HepG2 (cell line): ENCODE measurements around the gene SDHAF1. TPM values are rescaled to one million over a fixed set of nuclear protein-coding genes. Genes with fewer than 3 reads are reported as not detected.

Experiments used
- ATF2 ChIP-seq: sonication (generic); formaldehyde crosslinking; IDR thresholded peaks from 2 replicates; pipeline ENCODE4 v1.4.0; 2020; ENCODE audit warnings: missing genetic modification reagents
- BRD4 ChIP-seq: sonication (generic); formaldehyde crosslinking; IDR thresholded peaks from 2 replicates; pipeline ENCODE4 v1.4.0; 2020; ENCODE audit warnings: missing genetic modification reagents
- GTF2F1 ChIP-seq: fragments of 150-350 bp; IDR thresholded peaks from 2 replicates; pipeline ENCODE4 v1.6.1; 2014; ENCODE audit warnings: low read length
- HMGA1 ChIP-seq: sonication (generic); formaldehyde crosslinking; conservative IDR thresholded peaks from 2 replicates; pipeline ENCODE4 v1.4.0; 2020; ENCODE audit warnings: missing genetic modification reagents
- NFYB ChIP-seq: sonication (generic); formaldehyde crosslinking; IDR thresholded peaks from 2 replicates; pipeline ENCODE4 v1.4.0; 2020; ENCODE audit warnings: missing genetic modification reagents
- NKX3-1 ChIP-seq: sonication (generic); formaldehyde crosslinking; IDR thresholded peaks from 2 replicates; pipeline ENCODE4 v1.5.0; 2020; ENCODE audit warnings: missing genetic modification reagents
- PHF21A ChIP-seq: sonication (generic); formaldehyde crosslinking; IDR thresholded peaks from 2 replicates; pipeline ENCODE4 v1.5.0; 2020; ENCODE audit warnings: mild to moderate bottlenecking, missing genetic modification reagents
- RBM22 ChIP-seq: fragments of 200-400 bp; formaldehyde crosslinking; optimal IDR thresholded peaks from 2 replicates; pipeline ENCODE3; 2017; ENCODE audit warnings: mild to moderate bottlenecking, low read length, moderate library complexity
- RERE ChIP-seq: IDR thresholded peaks from 2 replicates; pipeline ENCODE4 v1.6.1; 2016; ENCODE audit warnings: low read depth, missing genetic modification reagents, missing compliant biosample characterization
- RFX3 ChIP-seq: IDR thresholded peaks from 2 replicates; pipeline ENCODE4 v1.6.1; 2016; ENCODE audit warnings: missing biosample characterization, missing genetic modification reagents
- RXRA ChIP-seq: sonication (generic); formaldehyde crosslinking; IDR thresholded peaks from 2 replicates; pipeline ENCODE4 v1.5.1; 2020; ENCODE audit warnings: missing genetic modification reagents
- SOX13 ChIP-seq, 3 experiments: fragments of 450-650 bp in 1 of 3; sonication (generic) in 1 of 3; formaldehyde crosslinking in 1 of 3; IDR thresholded peaks in 2 of 3; conservative IDR thresholded peaks in 1 of 3; 2 replicates each; pipeline versions ENCODE4 v1.5.0 to v1.6.1; 2016 to 2020; ENCODE audit warnings: antibody characterized with exemption in 1 of 3, mild to moderate bottlenecking in 1 of 3, missing compliant biosample characterization in 1 of 3, missing genetic modification reagents in 1 of 3, moderate library complexity in 1 of 3
- TCF7L2 ChIP-seq: IDR thresholded peaks from 2 replicates; pipeline ENCODE4 v1.6.1; 2011; ENCODE audit warnings: mild to moderate bottlenecking, low read depth, low read length, moderate library complexity
- U2AF2 ChIP-seq: fragments of 200-400 bp; formaldehyde crosslinking; IDR thresholded peaks from 2 replicates; pipeline ENCODE4 v1.6.1; 2017; ENCODE audit warnings: low read depth, mild to moderate bottlenecking, low read length
- XBP1 ChIP-seq: sonication (generic); formaldehyde crosslinking; IDR thresholded peaks from 2 replicates; pipeline ENCODE4 v1.5.0; 2020; ENCODE audit warnings: missing genetic modification reagents
- YEATS4 ChIP-seq: sonication (generic); formaldehyde crosslinking; IDR thresholded peaks from 2 replicates; pipeline ENCODE4 v1.4.0; 2020; ENCODE audit warnings: missing genetic modification reagents, borderline replicate concordance
- ZFX ChIP-seq: sonication (generic); formaldehyde crosslinking; IDR thresholded peaks from 2 replicates; pipeline ENCODE4 v1.4.0; 2020; ENCODE audit warnings: mild to moderate bottlenecking, low read depth, missing genetic modification reagents, moderate library complexity
- ZNF430 ChIP-seq: sonication (generic); formaldehyde crosslinking; IDR thresholded peaks from 2 replicates; pipeline ENCODE4 v1.9.0; 2021; ENCODE audit warnings: mild to moderate bottlenecking, missing genetic modification reagents
- ZNF772 ChIP-seq: sonication (generic); formaldehyde crosslinking; IDR thresholded peaks from 2 replicates; pipeline ENCODE4 v1.5.0; 2020; ENCODE audit warnings: mild to moderate bottlenecking, missing genetic modification reagents
- ZNF773 ChIP-seq: sonication (generic); formaldehyde crosslinking; IDR thresholded peaks from 2 replicates; pipeline ENCODE4 v1.4.0; 2020; ENCODE audit warnings: missing genetic modification reagents, borderline replicate concordance
- ZNF782 ChIP-seq: sonication (generic); formaldehyde crosslinking; IDR thresholded peaks from 2 replicates; pipeline ENCODE4 v1.4.0; 2020; ENCODE audit warnings: missing genetic modification reagents, mild to moderate bottlenecking, borderline replicate concordance
- polyA plus RNA-seq, 8 experiments: library from polyadenylated mRNA; depleted of rRNA in 3 of 8; stranded (reverse) in 7 of 8; unstranded in 1 of 8; fragments of >200 nt; fragmentation: Illumina TruSeq in 4 of 8; extraction: Trizol in 4 of 8; gene quantifications; 2 replicates each; pipeline versions ENCODE4 v1.2.1 to v1.2.3, GENCODE V29; 2011 to 2016; ENCODE audit warnings: low read depth in 4 of 8, missing spikeins in 1 of 8, mixed read lengths in 1 of 8; ENCODE audit not compliant: insufficient read depth in 1 of 8
- total RNA-seq, 5 experiments: library from RNA; depleted of rRNA; stranded (reverse); fragments of >200 nt; fragmentation: Illumina TruSeq; extraction: Trizol; gene quantifications; 2 replicates each; pipeline ENCODE4 v1.2.3, GENCODE V29; 2016; ENCODE audit warnings: low read depth in 1 of 5
- TF ChIP-seq, protein P1 (sequence below): sonication (generic); formaldehyde crosslinking; IDR thresholded peaks from 2 replicates; pipeline ENCODE4 v1.5.0; 2020; ENCODE audit warnings: missing genetic modification reagents

The SDHAF1 gene
- total and polyA plus RNA-seq, 2 of the 13 experiments (the other 11 are each of a cell fraction or from before 2014, with no cell fraction given) = 17.8 to 22.8 TPM

DNA sequence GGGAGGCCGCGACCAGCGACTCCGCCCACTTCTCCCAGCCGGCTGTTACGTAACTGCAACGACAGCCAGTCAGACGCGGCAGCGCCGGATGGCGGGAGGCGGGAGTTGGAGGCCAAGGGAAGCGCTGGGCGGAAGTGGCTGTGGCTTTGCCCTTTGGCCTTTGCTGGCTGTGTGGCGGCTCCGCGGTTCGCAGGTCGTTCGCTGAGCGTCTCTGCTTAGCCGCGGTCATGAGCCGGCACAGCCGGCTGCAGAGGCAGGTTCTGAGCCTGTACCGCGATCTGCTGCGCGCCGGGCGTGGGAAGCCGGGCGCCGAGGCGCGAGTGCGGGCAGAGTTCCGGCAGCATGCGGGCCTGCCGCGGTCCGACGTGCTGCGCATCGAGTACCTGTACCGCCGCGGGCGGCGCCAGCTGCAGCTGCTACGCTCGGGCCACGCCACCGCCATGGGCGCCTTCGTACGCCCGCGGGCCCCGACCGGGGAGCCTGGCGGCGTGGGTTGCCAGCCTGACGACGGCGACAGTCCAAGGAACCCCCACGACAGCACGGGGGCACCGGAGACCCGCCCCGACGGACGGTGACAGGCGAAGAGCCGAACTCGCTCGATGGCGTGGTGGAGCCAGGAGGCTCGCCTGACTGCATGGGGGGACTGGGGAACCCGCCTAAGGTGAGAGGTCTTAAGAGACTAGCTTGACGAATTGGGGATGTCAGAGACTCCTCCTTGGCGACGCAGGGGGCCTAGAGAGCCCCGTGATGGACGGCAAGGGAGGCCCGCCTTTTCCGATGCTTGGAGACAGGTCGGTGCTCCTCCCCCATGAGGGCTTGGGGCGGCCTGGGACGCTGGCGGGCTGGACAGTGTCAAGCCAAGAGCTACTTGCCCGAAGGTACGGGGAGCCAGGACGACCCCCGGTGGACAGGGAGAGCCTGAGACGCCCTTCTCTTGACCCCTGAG is at the start of gene SDHAF1 (continued):
- TF ChIP-seq RERE (CRISPR knock-in tag) = no peak
- TF ChIP-seq NKX3-1 (CRISPR knock-in tag) = no peak
- peak; percentile 50; the same call in 1 of the 2 replicates for TF ChIP-seq ZNF773 (CRISPR knock-in tag)
- TF ChIP-seq U2AF2 = no peak
- no peak for TF ChIP-seq SOX13 (IDR thresholded peaks at IDR 0.05)
- no peak for TF ChIP-seq SOX13 (CRISPR knock-in tag; conservative IDR thresholded peaks at IDR 0.05 in 1 of 2, IDR thresholded peaks at IDR 0.05 in 1 of 2)
- peak; percentile 94 for TF ChIP-seq NFYB
- TF ChIP-seq HMGA1 = no peak
- TF ChIP-seq, protein P1, sequence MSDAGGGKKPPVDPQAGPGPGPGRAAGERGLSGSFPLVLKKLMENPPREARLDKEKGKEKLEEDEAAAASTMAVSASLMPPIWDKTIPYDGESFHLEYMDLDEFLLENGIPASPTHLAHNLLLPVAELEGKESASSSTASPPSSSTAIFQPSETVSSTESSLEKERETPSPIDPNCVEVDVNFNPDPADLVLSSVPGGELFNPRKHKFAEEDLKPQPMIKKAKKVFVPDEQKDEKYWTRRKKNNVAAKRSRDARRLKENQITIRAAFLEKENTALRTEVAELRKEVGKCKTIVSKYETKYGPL (CRISPR knock-in tag) = peak; percentile 87; the same call in 1 of the 2 replicates
- no peak for TF ChIP-seq XBP1 (CRISPR knock-in tag)
- peak; percentile 82 for TF ChIP-seq ZNF772 (CRISPR knock-in tag)
- TF ChIP-seq BRD4 (CRISPR knock-in tag) = no peak; the same call in 1 of the 2 replicates
- peak; percentile 94 for TF ChIP-seq YEATS4
- TF ChIP-seq ZFX (CRISPR knock-in tag) = peak; percentile 97
- peak; percentile 59; the same call in 1 of the 2 replicates for TF ChIP-seq ATF2 (CRISPR knock-in tag)
- peak; percentile 86; the same call in 1 of the 2 replicates for TF ChIP-seq ZNF430
- TF ChIP-seq GTF2F1 = no peak; the same call in 1 of the 2 replicates
- TF ChIP-seq RFX3 (CRISPR knock-in tag) = no peak
- peak; percentile 81; the same call in 1 of the 2 replicates for TF ChIP-seq ZNF782 (CRISPR knock-in tag)
- TF ChIP-seq RXRA (CRISPR knock-in tag) = peak; percentile 72; the same call in 1 of the 2 replicates
- TF ChIP-seq TCF7L2 = no peak
- TF ChIP-seq RBM22 = peak; percentile 29
- TF ChIP-seq PHF21A (CRISPR knock-in tag) = no peak
